SK-N-SH (cell line): Measurements from ENCODE around the gene ACACA. TPM values are rescaled to one million over a fixed set of nuclear protein-coding genes. Genes with fewer than 3 reads are reported as not detected.

Source experiments
- CTCF ChIA-PET: fragments of 300-600, 350-600 bp; formaldehyde crosslinking; extraction: SDS; loops from one replicate; lab custom pipeline; 2021; lab: Yijun Ruan, JAX
- POLR2A ChIA-PET: fragments of 350-600 bp; sonication (Branson Sonifier 250); formaldehyde crosslinking; extraction: SDS; loops from one replicate; lab custom pipeline; 2020; ENCODE audit warnings: antibody characterized with exemption, inconsistent platforms; lab: Yijun Ruan, JAX
- DNase-seq: peaks from one replicate; pipeline ENCODE4 v3.0.0; 2012
- H2AFZ ChIP-seq: fragments of 200-600 bp; sonication (generic); 2 replicates; pipeline ENCODE4 v1.8.1; 2016; ENCODE audit warnings: antibody characterized with exemption, mild to moderate bottlenecking, low read depth
- H3F3A ChIP-seq: fragments of 200-600 bp; sonication (generic); replicated peaks from 2 replicates; pipeline ENCODE3; 2016; ENCODE audit warnings: antibody characterized with exemption, mild to moderate bottlenecking; ENCODE audit not compliant: insufficient read depth
- H3K27ac ChIP-seq, 2 experiments: fragments of 200-500 bp in 1 of 2; fragments of 200-600 bp in 1 of 2; sonication (Bioruptor generic) in 1 of 2; sonication (generic), shearing (Covaris generic) in 1 of 2; 2 replicates each; pipeline versions ENCODE4 v1.5.1 to v1.6.1; 2014 to 2016; ENCODE audit warnings: low read depth in 2 of 2, inconsistent platforms in 1 of 2, low read length in 1 of 2, mild to moderate bottlenecking in 1 of 2, mixed read lengths in 1 of 2
- H3K27me3 ChIP-seq: fragments of 200-600 bp; sonication (generic), shearing (Covaris generic); 2 replicates; pipeline ENCODE4 v1.6.1; 2016; ENCODE audit warnings: mixed run types; ENCODE audit not compliant: insufficient read depth
- H3K36me3 ChIP-seq, 2 experiments: fragments of 200-500 bp in 1 of 2; fragments of 200-600 bp in 1 of 2; sonication (Bioruptor generic) in 1 of 2; sonication (generic) in 1 of 2; replicated peaks in 1 of 2; 2 replicates each; pipeline versions ENCODE3 to v1.5.1; 2014 to 2016; ENCODE audit warnings: low read length in 1 of 2, mild to moderate bottlenecking in 1 of 2; ENCODE audit not compliant: insufficient read depth in 2 of 2, control insufficient read depth in 1 of 2
- H3K4me1 ChIP-seq, 2 experiments: fragments of 200-500 bp in 1 of 2; fragments of 200-600 bp in 1 of 2; sonication (Bioruptor generic) in 1 of 2; sonication (generic), shearing (Covaris generic) in 1 of 2; 2 replicates each; pipeline versions ENCODE4 v1.5.1 to v1.6.1; 2014 to 2016; ENCODE audit warnings: low read depth in 1 of 2, low read length in 1 of 2, mixed run types in 1 of 2; ENCODE audit not compliant: insufficient read depth in 2 of 2, control insufficient read depth in 1 of 2
- H3K4me2 ChIP-seq: fragments of 200-600 bp; sonication (generic), shearing (Covaris generic); 2 replicates; pipeline ENCODE4 v1.6.1; 2017; ENCODE audit warnings: mixed run types
- H3K4me3 ChIP-seq, 2 experiments: fragments of 200-500 bp in 1 of 2; fragments of 200-600 bp in 1 of 2; sonication (Bioruptor generic) in 1 of 2; sonication (generic), shearing (Covaris generic) in 1 of 2; 2 replicates each; pipeline versions ENCODE4 v1.5.1 to v1.8.1; 2014 to 2016; ENCODE audit warnings: low read depth in 2 of 2, inconsistent platforms in 1 of 2, low read length in 1 of 2, mild to moderate bottlenecking in 1 of 2, mixed read lengths in 1 of 2, moderate library complexity in 1 of 2
- H3K79me2 ChIP-seq: fragments of 200-600 bp; sonication (generic); 2 replicates; pipeline ENCODE4 v1.8.1; 2017; ENCODE audit warnings: mild to moderate bottlenecking; ENCODE audit not compliant: insufficient read depth
- H3K9ac ChIP-seq: fragments of 200-600 bp; sonication (generic); 2 replicates; pipeline ENCODE4 v1.6.1; 2017; ENCODE audit warnings: mixed run types
- H3K9me2 ChIP-seq: fragments of 200-600 bp; sonication (generic); 2 replicates; pipeline ENCODE4 v1.6.1; 2017; ENCODE audit warnings: mixed run types
- H3K9me3 ChIP-seq: fragments of 200-600 bp; sonication (generic); 2 replicates; pipeline ENCODE4 v1.6.1; 2017; ENCODE audit warnings: mixed run types, mild to moderate bottlenecking, moderate library complexity
- H4K20me1 ChIP-seq: fragments of 200-600 bp; sonication (generic); 2 replicates; pipeline ENCODE4 v1.6.1; 2017; ENCODE audit warnings: mild to moderate bottlenecking, mixed run types; ENCODE audit not compliant: insufficient read depth
- CTCF ChIP-seq: fragments of 200-600 bp; sonication (generic); IDR thresholded peaks from 2 replicates; pipeline ENCODE4 v1.6.1; 2017; ENCODE audit warnings: antibody characterized with exemption, mild to moderate bottlenecking, moderate library complexity
- ELF1 ChIP-seq: IDR thresholded peaks from 2 replicates; pipeline ENCODE4 v1.4.0; 2012
- EP300 ChIP-seq, 2 experiments: IDR thresholded peaks; 2 replicates each; pipeline versions ENCODE4 v1.4.0 to v1.6.1; 2012; ENCODE audit warnings: borderline replicate concordance in 1 of 2, low read depth in 1 of 2, low read length in 1 of 2
- EZH2phosphoT487 ChIP-seq: fragments of 200-600 bp; sonication (generic); IDR thresholded peaks from 2 replicates; pipeline ENCODE4 v1.6.1; 2017; ENCODE audit warnings: low read depth, mixed run types, mild to moderate bottlenecking, antibody characterized with exemption, moderate library complexity, borderline replicate concordance
- FOXJ3 ChIP-seq: sonication (generic); formaldehyde crosslinking; IDR thresholded peaks from 2 replicates; pipeline ENCODE4 v1.5.1; 2020; ENCODE audit warnings: mild to moderate bottlenecking, missing genetic modification reagents
- FOXM1 ChIP-seq: IDR thresholded peaks from 2 replicates; pipeline ENCODE4 v1.4.0; 2012; ENCODE audit warnings: low read depth, mild to moderate bottlenecking
- GABPA ChIP-seq: IDR thresholded peaks from 2 replicates; pipeline ENCODE4 v1.4.0; 2012; ENCODE audit warnings: low read depth, mild to moderate bottlenecking
- IRF3 ChIP-seq: fragments of 150-350 bp; IDR thresholded peaks from 2 replicates; pipeline ENCODE4 v1.6.1; 2016; ENCODE audit warnings: mild to moderate bottlenecking, low read depth, low read length
- MEF2A ChIP-seq: IDR thresholded peaks from 2 replicates; pipeline ENCODE4 v1.4.0; 2012; ENCODE audit warnings: low read depth, borderline replicate concordance
- MXI1 ChIP-seq: IDR thresholded peaks from 2 replicates; pipeline ENCODE4 v1.6.1; 2012; ENCODE audit warnings: mild to moderate bottlenecking, low read depth, low read length, improper control_type of control experiment
- NFIC ChIP-seq: IDR thresholded peaks from 2 replicates; pipeline ENCODE4 v1.4.0; 2012; ENCODE audit warnings: borderline replicate concordance
- NRF1 ChIP-seq: IDR thresholded peaks from 2 replicates; pipeline ENCODE4 v1.6.1; 2012; ENCODE audit warnings: low read depth, mild to moderate bottlenecking, low read length
- PBX3 ChIP-seq: IDR thresholded peaks from 2 replicates; pipeline ENCODE4; 2012
- RFX5 ChIP-seq: IDR thresholded peaks from 2 replicates; pipeline ENCODE4 v1.6.1; 2012; ENCODE audit warnings: mild to moderate bottlenecking, improper control_type of control experiment, low read length
- SMC3 ChIP-seq: IDR thresholded peaks from 2 replicates; pipeline ENCODE4 v1.6.1; 2012; ENCODE audit warnings: low read depth, low read length, improper control_type of control experiment
- TAF1 ChIP-seq: IDR thresholded peaks from 2 replicates; pipeline ENCODE4 v1.6.1; 2012; ENCODE audit warnings: low read depth, mild to moderate bottlenecking, low read length, moderate library complexity, borderline replicate concordance
- TCF12 ChIP-seq: IDR thresholded peaks from 2 replicates; pipeline ENCODE4 v1.4.0; 2012
- WGBS: methylation state at CpG from one replicate; pipeline ENCODE4 v1.1.6; 2017; ENCODE audit warnings: low lambda C conversion rate; 5-methylcytosine and 5-hydroxymethylcytosine counted together
- polyA plus RNA-seq, 3 experiments: library from polyadenylated mRNA; depleted of rRNA; stranded (reverse); fragments of >200 nt; gene quantifications; 2 replicates each; pipeline ENCODE4 v1.2.3, GENCODE V29; 2012
- TF ChIP-seq, protein P1 (sequence below): IDR thresholded peaks from 2 replicates; pipeline ENCODE4 v1.4.0; 2012; ENCODE audit warnings: low read depth
- TF ChIP-seq, protein P2 (sequence below): IDR thresholded peaks from 2 replicates; pipeline ENCODE4 v1.4.0; 2012; ENCODE audit warnings: low read depth, borderline replicate concordance
- TF ChIP-seq, protein P3 (sequence below): fragments of 150-350 bp; IDR thresholded peaks from 2 replicates; pipeline ENCODE4 v1.6.1; 2017; ENCODE audit warnings: antibody characterized with exemption, low read length, low read depth, borderline replicate concordance

The ACACA gene
- polyA plus RNA-seq, 1 of the 3 experiments (the other 2 are of a cell fraction), result 27.2 TPM

- no peaks in the 10 kb centered on the region for H3K9me2 ChIP-seq
- no peaks in the 10 kb centered on the region for H3K27me3 ChIP-seq
- peaks cover 3% of the 10 kb centered on the region for H3F3A ChIP-seq
- no peaks in the 10 kb centered on the region for H4K20me1 ChIP-seq
- no peak overlapping the region for H2AFZ ChIP-seq
- no peaks in the 10 kb centered on the region for H3K4me1 ChIP-seq
- H3K27ac ChIP-seq, result no peak overlapping the region
- WGBS, result 91% methylated on average over 4 of the region's 4 CpGs
- no peaks in the 10 kb centered on the region for H3K9me3 ChIP-seq
- no peak for DNase-seq
- peaks cover 19 to 55% of the 10 kb centered on the region in 2 experiments for H3K36me3 ChIP-seq
- TF ChIP-seq CTCF (peak; percentile 47), GABPA (no peak), IRF3 (no peak), FOXJ3 (CRISPR knock-in tag) (no peak)
- no peak overlapping the region for H3K4me2 ChIP-seq
- POLR2A ChIA-PET, result interaction anchor here (0.6 kb wide), 1 partner anchor 42 kb away, joined by 5 read pairs; no protein-coding TSS in a partner anchor
- H3K4me3 ChIP-seq, result no peak overlapping the region
- H3K79me2 ChIP-seq, result peaks cover 28% of the 10 kb centered on the region; the same call in 1 of the 2 replicates
- H3K9ac ChIP-seq, result no peak overlapping the region
- CTCF ChIA-PET, result interaction anchor here (0.9 to 1.7 kb wide), 3 partner anchors 12 to 171 kb away, joined by 3 to 13 read pairs (median 5); partner anchors contain the start of gene SYNRG
These were observed 31.5 kb upstream of the ACACA start for GRCh38 chr17:37438141-37438540.

- Histone ChIP-seq H3K9me3 (no peaks in the 10 kb centered on the region), H3K79me2 (peaks cover 42% of the 10 kb centered on the region), H3K4me3 (no peak overlapping the region), H3K4me1 (no peaks in the 10 kb centered on the region), H3K27me3 (no peaks in the 10 kb centered on the region), H3K9ac (no peak overlapping the region), H2AFZ (no peak overlapping the region), H3K9me2 (no peaks in the 10 kb centered on the region), H3K36me3 (peaks cover 8 to 40% of the 10 kb centered on the region in 2 experiments), H3K27ac (no peak overlapping the region), H3K4me2 (no peak overlapping the region), H4K20me1 (no peaks in the 10 kb centered on the region), H3F3A (peaks cover 19% of the 10 kb centered on the region)
- WGBS, result 92% methylated on average over 2 of the region's 2 CpGs
- DNase-seq, result no peak
- CTCF ChIA-PET, result no interaction called here
- POLR2A ChIA-PET, result no interaction called here
- TF ChIP-seq EP300 (IDR thresholded peaks at IDR 0.05; ENCODE audit: borderline replicate concordance in 1 of 2, low read depth in 1 of 2, low read length in 1 of 2) (no peak), RFX5 (no peak), NFIC (no peak), PBX3 (no peak), TCF12 (no peak), ELF1 (no peak), MEF2A (no peak), TAF1 (no peak), SMC3 (no peak), NRF1 (no peak), CTCF (no peak), EZH2phosphoT487 (no peak), FOXJ3 (CRISPR knock-in tag) (no peak), MXI1 (no peak), FOXM1 (no peak)
- TF ChIP-seq, protein P1, sequence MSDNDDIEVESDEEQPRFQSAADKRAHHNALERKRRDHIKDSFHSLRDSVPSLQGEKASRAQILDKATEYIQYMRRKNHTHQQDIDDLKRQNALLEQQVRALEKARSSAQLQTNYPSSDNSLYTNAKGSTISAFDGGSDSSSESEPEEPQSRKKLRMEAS, result no peak
- TF ChIP-seq, protein P2, sequence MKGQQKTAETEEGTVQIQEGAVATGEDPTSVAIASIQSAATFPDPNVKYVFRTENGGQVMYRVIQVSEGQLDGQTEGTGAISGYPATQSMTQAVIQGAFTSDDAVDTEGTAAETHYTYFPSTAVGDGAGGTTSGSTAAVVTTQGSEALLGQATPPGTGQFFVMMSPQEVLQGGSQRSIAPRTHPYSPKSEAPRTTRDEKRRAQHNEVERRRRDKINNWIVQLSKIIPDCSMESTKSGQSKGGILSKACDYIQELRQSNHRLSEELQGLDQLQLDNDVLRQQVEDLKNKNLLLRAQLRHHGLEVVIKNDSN, result no peak
- TF ChIP-seq, protein P3, sequence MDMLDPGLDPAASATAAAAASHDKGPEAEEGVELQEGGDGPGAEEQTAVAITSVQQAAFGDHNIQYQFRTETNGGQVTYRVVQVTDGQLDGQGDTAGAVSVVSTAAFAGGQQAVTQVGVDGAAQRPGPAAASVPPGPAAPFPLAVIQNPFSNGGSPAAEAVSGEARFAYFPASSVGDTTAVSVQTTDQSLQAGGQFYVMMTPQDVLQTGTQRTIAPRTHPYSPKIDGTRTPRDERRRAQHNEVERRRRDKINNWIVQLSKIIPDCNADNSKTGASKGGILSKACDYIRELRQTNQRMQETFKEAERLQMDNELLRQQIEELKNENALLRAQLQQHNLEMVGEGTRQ, result no peak
These were observed 26.0 kb upstream of the ACACA start for GRCh38 chr17:37432671-37433070.
